ENCODE results near the gene CACNA1H.

Gene CACNA1H

GRCh38 chr16:1152651-1153259 lies at the start of gene CACNA1H:
Gene CACNA1H (plus strand): TSS chr16:1153106. CDS start chr16:1153738, 632 bp downstream.
- H3K27ac ChIP-seq, result peak within 1 kb of the TSS; percentile 88
- TF ChIP-seq, protein P1, sequence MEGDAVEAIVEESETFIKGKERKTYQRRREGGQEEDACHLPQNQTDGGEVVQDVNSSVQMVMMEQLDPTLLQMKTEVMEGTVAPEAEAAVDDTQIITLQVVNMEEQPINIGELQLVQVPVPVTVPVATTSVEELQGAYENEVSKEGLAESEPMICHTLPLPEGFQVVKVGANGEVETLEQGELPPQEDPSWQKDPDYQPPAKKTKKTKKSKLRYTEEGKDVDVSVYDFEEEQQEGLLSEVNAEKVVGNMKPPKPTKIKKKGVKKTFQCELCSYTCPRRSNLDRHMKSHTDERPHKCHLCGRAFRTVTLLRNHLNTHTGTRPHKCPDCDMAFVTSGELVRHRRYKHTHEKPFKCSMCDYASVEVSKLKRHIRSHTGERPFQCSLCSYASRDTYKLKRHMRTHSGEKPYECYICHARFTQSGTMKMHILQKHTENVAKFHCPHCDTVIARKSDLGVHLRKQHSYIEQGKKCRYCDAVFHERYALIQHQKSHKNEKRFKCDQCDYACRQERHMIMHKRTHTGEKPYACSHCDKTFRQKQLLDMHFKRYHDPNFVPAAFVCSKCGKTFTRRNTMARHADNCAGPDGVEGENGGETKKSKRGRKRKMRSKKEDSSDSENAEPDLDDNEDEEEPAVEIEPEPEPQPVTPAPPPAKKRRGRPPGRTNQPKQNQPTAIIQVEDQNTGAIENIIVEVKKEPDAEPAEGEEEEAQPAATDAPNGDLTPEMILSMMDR (conservative IDR thresholded peaks at IDR 0.05), result peak; percentile 31

- H3K27ac ChIP-seq, result peak overlapping the region; percentile 44; the same call in 1 of the 2 replicates
- TF ChIP-seq, protein P1 (conservative IDR thresholded peaks at IDR 0.05), result no peak
These were observed 49.3 kb upstream of the CACNA1H start for GRCh38 chr16:1103636-1103980.

DNA sequence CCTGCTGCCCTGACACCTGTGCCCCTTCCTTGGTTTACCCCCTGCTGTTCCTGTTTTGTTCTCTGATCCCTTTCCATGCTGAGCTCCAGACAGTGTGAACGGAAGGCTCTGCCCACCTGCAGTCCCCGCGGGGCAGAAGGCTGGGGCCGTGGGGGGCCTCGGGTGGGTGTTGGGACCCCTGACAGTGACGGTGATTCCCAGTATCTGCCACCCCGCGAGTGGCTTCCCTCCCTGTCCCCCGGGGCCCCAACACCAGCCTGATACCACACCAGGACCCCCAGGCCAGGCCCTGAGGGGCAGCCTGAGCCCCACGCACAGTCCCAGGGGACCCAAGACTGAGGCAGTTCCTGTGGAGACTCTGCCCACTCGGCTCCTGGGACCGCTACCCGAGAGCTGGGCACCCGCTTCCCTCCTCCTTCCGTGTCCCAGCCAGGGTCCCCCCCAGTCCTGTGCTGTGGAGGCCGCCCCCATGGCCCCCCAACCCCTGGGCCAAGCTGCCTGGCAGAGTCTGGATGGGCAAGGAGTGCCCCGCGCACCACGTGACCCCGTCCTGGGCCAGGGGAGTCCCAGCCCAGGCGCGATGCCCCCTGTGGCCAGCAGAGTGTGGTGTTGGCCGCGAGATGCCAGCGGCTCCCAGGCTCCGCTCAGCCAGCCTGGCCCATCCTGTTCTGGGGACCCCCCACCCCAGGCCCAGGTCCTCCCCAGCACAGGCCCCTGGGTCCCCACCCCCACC lies 46.9 kb upstream of the CACNA1H start:
- H3K27ac ChIP-seq, result no peak overlapping the region
- TF ChIP-seq, protein P1 (conservative IDR thresholded peaks at IDR 0.05), result peak; percentile 75

- TF ChIP-seq, protein P1 (conservative IDR thresholded peaks at IDR 0.05), result peak; percentile 19; the same call in 1 of the 2 replicates
- H3K27ac ChIP-seq, result no peak overlapping the region
These were observed 46.2 kb upstream of the CACNA1H start for GRCh38 chr16:1106659-1107058.

DNA sequence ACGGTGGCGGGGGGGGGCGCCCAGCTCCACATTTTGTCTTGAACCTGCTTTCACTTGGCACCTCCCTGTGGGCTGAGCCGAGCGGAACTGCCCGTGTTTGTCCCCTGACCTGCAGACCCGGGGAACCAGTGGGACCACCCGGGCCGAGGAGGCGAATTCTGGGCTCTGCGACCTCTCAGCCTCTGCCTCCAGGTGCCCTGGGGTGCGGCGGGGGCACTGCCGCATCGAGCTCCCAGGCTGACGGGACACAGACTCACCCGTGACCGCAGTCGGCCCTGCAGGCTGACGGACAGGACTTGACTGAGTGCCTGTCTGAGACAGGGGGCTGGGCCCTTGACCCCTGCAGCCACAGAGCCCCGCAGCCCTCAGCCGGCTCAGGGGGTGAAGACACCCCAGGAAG lies 45.8 kb upstream of the CACNA1H start:
- TF ChIP-seq, protein P1 (conservative IDR thresholded peaks at IDR 0.05), result no peak
- H3K27ac ChIP-seq, result no peak overlapping the region

GRCh38 chr16:1107731-1108130 lies 45.2 kb upstream of the CACNA1H start:
- no peak overlapping the region for H3K27ac ChIP-seq

More at GRCh38 chr16:1107731-1108130, 45.2 kb upstream of the CACNA1H start:
- TF ChIP-seq, protein P1 (conservative IDR thresholded peaks at IDR 0.05), result no peak
